OCI-LY7 (cell line): ENCODE data around the gene CAAP1.

Experiments used
- CTCF ChIP-seq: fragments of 200-600 bp; sonication (generic); conservative IDR thresholded peaks from 2 replicates; pipeline ENCODE4 v1.5.1; 2014; ENCODE audit warnings: mild to moderate bottlenecking, antibody characterized with exemption, low read length, moderate library complexity, mixed read lengths
- EZH2phosphoT487 ChIP-seq: fragments of 200-600 bp; sonication (generic); IDR thresholded peaks from 2 replicates; pipeline ENCODE4 v1.6.1; 2018; ENCODE audit warnings: low read depth, borderline replicate concordance, mild to moderate bottlenecking, mixed run types, antibody characterized with exemption, low read length, moderate library complexity, mixed read lengths

- TF ChIP-seq CTCF (no peak), EZH2phosphoT487 (no peak)
Observed at GRCh38 chr9:26935847-26936246, 43.2 kb upstream of the CAAP1 start.
